ENCODE results near the gene MLH3. TPM values are rescaled to one million over a fixed set of nuclear protein-coding genes. Genes with fewer than 3 reads are reported as not detected.

MLH3 gene
- polyA plus RNA-seq, 1 of the 3 experiments (the other 2 are of a cell fraction): 3.8 TPM

DNA sequence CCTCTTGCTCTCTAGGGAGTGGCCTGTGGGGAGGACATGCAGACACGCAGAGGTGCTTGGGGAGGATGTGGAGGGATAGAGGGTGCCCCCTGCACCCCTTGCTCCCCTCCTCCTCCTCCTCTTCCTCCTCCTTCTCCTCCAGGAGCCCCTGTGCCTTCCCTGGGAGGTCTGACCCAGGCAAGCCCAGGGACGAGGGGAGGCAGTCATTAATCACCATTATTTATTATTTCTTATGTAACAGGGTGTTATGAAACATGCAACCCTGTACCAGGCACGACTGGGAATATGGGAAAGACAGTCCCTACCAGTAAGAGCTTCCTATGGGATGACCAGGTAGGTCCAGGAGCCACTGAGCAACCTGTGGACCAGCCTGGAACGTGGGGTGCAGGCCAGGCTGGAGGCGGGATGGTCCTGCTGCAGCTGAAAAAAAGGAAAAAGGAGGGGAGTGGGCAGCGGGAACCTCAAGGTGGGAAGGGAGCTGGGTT, 73.3 kb downstream of the MLH3 start:
- H3K9me3 ChIP-seq: no peaks in the 10 kb centered on the region
- no peak for DNase-seq
- no peak overlapping the region for H3K9ac ChIP-seq
- H2AFZ ChIP-seq (ENCODE audit: low read depth): no peak overlapping the region
- H4K20me1 ChIP-seq (ENCODE audit: insufficient read depth): no peaks in the 10 kb centered on the region
- TF ChIP-seq SIN3A (IDR thresholded peaks at IDR 0.05; ENCODE audit: borderline replicate concordance, low read depth, low read length) (no peak), SMC3 (IDR thresholded peaks at IDR 0.05; ENCODE audit: low read depth, low read length) (no peak), ELF1 (IDR thresholded peaks at IDR 0.05) (no peak)
- TF ChIP-seq, protein P1, sequence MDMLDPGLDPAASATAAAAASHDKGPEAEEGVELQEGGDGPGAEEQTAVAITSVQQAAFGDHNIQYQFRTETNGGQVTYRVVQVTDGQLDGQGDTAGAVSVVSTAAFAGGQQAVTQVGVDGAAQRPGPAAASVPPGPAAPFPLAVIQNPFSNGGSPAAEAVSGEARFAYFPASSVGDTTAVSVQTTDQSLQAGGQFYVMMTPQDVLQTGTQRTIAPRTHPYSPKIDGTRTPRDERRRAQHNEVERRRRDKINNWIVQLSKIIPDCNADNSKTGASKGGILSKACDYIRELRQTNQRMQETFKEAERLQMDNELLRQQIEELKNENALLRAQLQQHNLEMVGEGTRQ (IDR thresholded peaks at IDR 0.05; ENCODE audit: borderline replicate concordance, low read depth, low read length): no peak
- H3K4me1 ChIP-seq (ENCODE audit: control insufficient read depth in 1 of 2, insufficient read depth in 2 of 2, low read depth in 1 of 2, low read length in 1 of 2): peaks cover 35 to 82% of the 10 kb centered on the region in 2 experiments; a peak in 3 of 4 replicates
- H3F3A ChIP-seq (replicated peaks; ENCODE audit: insufficient read depth): no peaks in the 10 kb centered on the region
- H3K4me3 ChIP-seq (ENCODE audit: low read depth in 2 of 2, low read length in 1 of 2): no peak overlapping the region
- WGBS (ENCODE audit: low lambda C conversion rate): 59% methylated on average over 6 of the region's 6 CpGs
- H3K36me3 ChIP-seq (replicated peaks in 1 of 2; ENCODE audit: control insufficient read depth in 1 of 2, insufficient read depth in 2 of 2, low read length in 1 of 2): no peaks in the 10 kb centered on the region
- ChIA-PET CTCF (interaction anchor here (0.8 to 2.2 kb wide), 5 partner anchors 9 to 73 kb away, joined by 3 to 8 read pairs (median 6); partner anchors contain the start of gene EIF2B2), POLR2A (interaction anchor here (0.9 to 1.0 kb wide), 2 partner anchors 22 to 24 kb away, joined by 3 to 4 read pairs; partner anchors contain the start of gene PGF)
- H3K9me2 ChIP-seq: no peaks in the 10 kb centered on the region
- no peaks in the 10 kb centered on the region for H3K27me3 ChIP-seq (ENCODE audit: insufficient read depth)
- peak overlapping the region in 1 of 2 experiments; percentile 95; a peak in 2 of 4 replicates for H3K27ac ChIP-seq (ENCODE audit: low read depth in 2 of 2, low read length in 1 of 2)
- H3K4me2 ChIP-seq: no peak overlapping the region
- no peaks in the 10 kb centered on the region for H3K79me2 ChIP-seq (ENCODE audit: insufficient read depth)

DNA sequence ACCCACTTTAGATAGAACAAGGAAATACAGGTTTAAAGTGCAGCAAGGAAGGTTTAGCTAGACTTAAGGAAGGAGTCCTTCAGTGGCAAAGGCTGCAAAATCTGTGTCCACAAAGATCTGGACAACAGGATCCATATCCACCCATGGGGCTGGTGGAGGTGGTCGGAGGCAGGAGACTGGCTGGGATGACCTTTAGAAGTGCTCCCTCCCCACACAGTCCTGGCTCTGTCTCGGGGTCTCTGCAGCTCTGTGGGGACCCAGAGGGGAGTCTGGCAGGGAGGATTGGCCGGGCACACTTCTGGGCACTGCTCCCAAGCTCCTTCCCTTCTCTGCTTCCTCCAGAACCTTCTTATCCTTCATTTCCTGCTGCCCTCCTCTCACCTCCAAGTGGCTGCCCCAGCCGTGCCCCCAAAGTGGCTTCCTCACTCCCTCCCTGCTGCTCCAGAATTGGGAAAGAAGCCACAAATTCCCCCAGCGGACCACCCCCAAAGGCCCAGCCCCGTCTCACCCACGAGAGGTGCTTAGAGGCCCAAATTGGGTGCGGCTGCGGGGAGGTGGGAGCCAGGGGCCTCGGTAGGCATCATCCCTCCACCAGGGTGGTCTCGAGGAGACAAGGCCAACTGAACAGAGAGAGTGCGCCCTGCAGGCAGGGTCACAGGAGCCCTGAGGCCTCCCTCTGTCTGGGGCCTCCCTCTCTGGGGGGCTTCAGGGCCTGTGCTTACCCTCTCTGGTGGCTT, 73.9 kb downstream of the MLH3 start:
- H3K9me2 ChIP-seq: no peaks in the 10 kb centered on the region
- no peak overlapping the region for H3K4me2 ChIP-seq
- H3K9ac ChIP-seq: no peak overlapping the region
- peak overlapping the region in 1 of 2 experiments; percentile 95; a peak in 2 of 4 replicates for H3K27ac ChIP-seq (ENCODE audit: low read depth in 2 of 2, low read length in 1 of 2)
- no peak for DNase-seq
- H3K27me3 ChIP-seq (ENCODE audit: insufficient read depth): no peaks in the 10 kb centered on the region
- CTCF ChIA-PET: interaction anchor here (0.7 to 2.2 kb wide), 5 partner anchors 13 to 110 kb away, joined by 3 to 8 read pairs (median 4); no protein-coding TSS in a partner anchor
- no peaks in the 10 kb centered on the region for H4K20me1 ChIP-seq (ENCODE audit: insufficient read depth)
- H3K79me2 ChIP-seq (ENCODE audit: insufficient read depth): no peaks in the 10 kb centered on the region
- H3F3A ChIP-seq (replicated peaks; ENCODE audit: insufficient read depth): no peaks in the 10 kb centered on the region
- H3K9me3 ChIP-seq: no peaks in the 10 kb centered on the region
- H3K36me3 ChIP-seq (replicated peaks in 1 of 2; ENCODE audit: control insufficient read depth in 1 of 2, insufficient read depth in 2 of 2, low read length in 1 of 2): no peaks in the 10 kb centered on the region
- H3K4me3 ChIP-seq (ENCODE audit: low read depth in 2 of 2, low read length in 1 of 2): no peak overlapping the region
- no peak overlapping the region for H2AFZ ChIP-seq (ENCODE audit: low read depth)
- no peak for TF ChIP-seq TEAD4 (IDR thresholded peaks at IDR 0.05; ENCODE audit: borderline replicate concordance, insufficient read depth)
- TF ChIP-seq GABPA (IDR thresholded peaks at IDR 0.05; ENCODE audit: low read depth): no peak
- WGBS (ENCODE audit: low lambda C conversion rate): 74% methylated on average over 4 of the region's 12 CpGs
- H3K4me1 ChIP-seq (ENCODE audit: control insufficient read depth in 1 of 2, insufficient read depth in 2 of 2, low read depth in 1 of 2, low read length in 1 of 2): peaks cover 35 to 85% of the 10 kb centered on the region in 2 experiments; a peak in 3 of 4 replicates
- POLR2A ChIA-PET: interaction anchor here (1.0 to 1.2 kb wide), 2 partner anchors 13 to 24 kb away, joined by 4 read pairs; no protein-coding TSS in a partner anchor

All from SK-N-SH (cell line).